B cell (primary cell): Measurements from ENCODE around the gene GPR152. TPM values are rescaled to one million over a fixed set of nuclear protein-coding genes. Genes with fewer than 3 reads are reported as not detected.

Experiments
- ATAC-seq: fragments of 200-7000 bp; cut with Tn5 transposase; one replicate; pipeline ENCODE4 v1.10.0; 2021; ENCODE audit warnings: low read depth, mild to moderate bottlenecking, moderate number of reproducible peaks, moderate library complexity
- CTCF ChIA-PET: fragments of 350-600 bp; sonication (Branson Sonifier 250); formaldehyde crosslinking; loops from one replicate; lab custom pipeline; 2021; ENCODE audit warnings: antibody characterized with exemption, inconsistent platforms; lab: Charles Lee
- POLR2A ChIA-PET: fragments of 350-600 bp; sonication (Branson Sonifier 250); formaldehyde crosslinking; loops from one replicate; lab custom pipeline; 2021; ENCODE audit warnings: antibody characterized with exemption; lab: Charles Lee
- DNase-seq: peaks from one replicate; pipeline ENCODE4 v3.0.0; 2013
- H2AFZ ChIP-seq: 2 replicates; pipeline ENCODE4 v1.6.1; 2012; ENCODE audit warnings: mild to moderate bottlenecking, low read depth, low read length; ENCODE audit not compliant: insufficient read depth, poor library complexity, severe bottlenecking
- H3K27ac ChIP-seq, 2 donors: 1 replicate in 1 of 2; 2 replicates in 1 of 2; pipeline ENCODE4 v1.5.1; 2012 to 2013; ENCODE audit warnings: low read length in 2 of 2, mild to moderate bottlenecking in 2 of 2, moderate library complexity in 1 of 2
- H3K27me3 ChIP-seq, 4 experiments: fragments of 200-600 bp in 1 of 4; sonication (generic) in 1 of 4; replicated peaks in 1 of 4; 1 replicate in 2 of 4; 2 replicates in 2 of 4; pipeline versions ENCODE4 v1.6.1 to v1.7.0; 2013 to 2016; ENCODE audit warnings: low read length in 3 of 4, mild to moderate bottlenecking in 2 of 4, mixed read lengths in 1 of 4, moderate library complexity in 1 of 4; ENCODE audit not compliant: insufficient read depth in 4 of 4, control insufficient read depth in 3 of 4; ENCODE audit errors: control extremely low read depth in 1 of 4
- H3K36me3 ChIP-seq, 2 experiments: replicated peaks in 1 of 2; 1 replicate in 1 of 2; 2 replicates in 1 of 2; pipeline versions ENCODE4 v1.6.1 to v1.7.1; 2013; ENCODE audit warnings: low read length in 1 of 2; ENCODE audit not compliant: insufficient read depth in 2 of 2, control insufficient read depth in 1 of 2; ENCODE audit errors: control extremely low read depth in 1 of 2, extremely low read depth in 1 of 2
- H3K4me1 ChIP-seq, 2 donors: fragments of 200-600 bp in 1 of 2; sonication (generic) in 1 of 2; 1 replicate in 1 of 2; 2 replicates in 1 of 2; pipeline versions ENCODE4 v1.5.1 to v1.6.1; 2013 to 2017; ENCODE audit warnings: low read length in 2 of 2; ENCODE audit not compliant: control insufficient read depth in 2 of 2, insufficient read depth in 2 of 2
- H3K4me2 ChIP-seq: replicated peaks from 2 replicates; pipeline ENCODE3; 2012; ENCODE audit warnings: mild to moderate bottlenecking, low read depth, low read length; ENCODE audit not compliant: poor library complexity, severe bottlenecking
- H3K4me3 ChIP-seq, 5 experiments: fragments of 200-600 bp in 1 of 5; sonication (generic) in 1 of 5; 1 replicate in 3 of 5; 2 replicates in 2 of 5; pipeline versions ENCODE4 v1.5.1 to v1.7.0; 2011 to 2016; ENCODE audit warnings: low read length in 4 of 5, mild to moderate bottlenecking in 4 of 5, low read depth in 2 of 5, control low read depth in 1 of 5, moderate library complexity in 1 of 5; ENCODE audit not compliant: insufficient read depth in 1 of 5; ENCODE audit errors: control extremely low read depth in 1 of 5, extremely low read depth in 1 of 5
- H3K79me2 ChIP-seq: fragments of 200-600 bp; sonication (generic); one replicate; pipeline ENCODE4 v1.6.0; 2016; ENCODE audit warnings: low read length; ENCODE audit not compliant: control insufficient read depth, insufficient read depth
- H3K9ac ChIP-seq: fragments of 200-600 bp; sonication (generic); 2 replicates; pipeline ENCODE4 v1.6.1; 2017; ENCODE audit warnings: mild to moderate bottlenecking, low read length, moderate library complexity
- H3K9me3 ChIP-seq, 3 donors: one replicate each; pipeline versions ENCODE4 v1.6.1 to v1.7.1; 2013; ENCODE audit warnings: low read length in 2 of 3; ENCODE audit not compliant: control insufficient read depth in 2 of 3, insufficient read depth in 1 of 3; ENCODE audit errors: control extremely low read depth in 1 of 3
- H4K20me1 ChIP-seq: 2 replicates; pipeline ENCODE4 v1.6.0; 2012; ENCODE audit warnings: mild to moderate bottlenecking, low read length; ENCODE audit not compliant: insufficient read depth, control insufficient read depth, poor library complexity, severe bottlenecking
- H3K27ac Mint-ChIP-seq: one replicate; pipeline ENCODE4 v1.8.0; 2021; ENCODE audit warnings: mixed read lengths
- H3K27me3 Mint-ChIP-seq: one replicate; pipeline ENCODE4 v1.8.0; 2021; ENCODE audit warnings: mixed read lengths
- H3K4me1 Mint-ChIP-seq: one replicate; pipeline ENCODE4 v1.8.0; 2021; ENCODE audit warnings: mixed read lengths
- H3K4me3 Mint-ChIP-seq: one replicate; pipeline ENCODE4 v1.8.0; 2021; ENCODE audit warnings: mixed read lengths
- H3K9me3 Mint-ChIP-seq: one replicate; pipeline ENCODE4 v1.8.0; 2022; ENCODE audit warnings: mixed read lengths; ENCODE audit not compliant: insufficient read depth
- CTCF ChIP-seq: fragments of 200-600 bp; IDR thresholded peaks from one replicate; pipeline ENCODE4 v1.8.0; 2022; ENCODE audit warnings: antibody characterized with exemption, mild to moderate bottlenecking
- EZH2 ChIP-seq: IDR thresholded peaks from 2 replicates; pipeline ENCODE4 v1.6.1; 2012; ENCODE audit warnings: borderline replicate concordance, low read depth, mild to moderate bottlenecking, moderate library complexity, low read length; ENCODE audit not compliant: insufficient read depth, poor library complexity, severe bottlenecking
- WGBS: methylation state at CpG from one replicate; pipeline ENCODE4 v1.1.5; 2013; ENCODE audit warnings: missing lambda C conversion rate; ENCODE audit not compliant: insufficient coverage; 5-methylcytosine and 5-hydroxymethylcytosine counted together
- intact Hi-C: fragments of 100-400 bp; cut with micrococcal nuclease; formaldehyde crosslinking; loops from one replicate; pipeline ENCODE4 v1.10.0; 2022
- polyA plus RNA-seq: library from polyadenylated mRNA; depleted of rRNA; stranded (reverse); fragments of >200 nt; gene quantifications from 2 replicates; pipeline ENCODE4 v1.2.3, GENCODE V29; 2012
- total RNA-seq, 2 donors: library from RNA; stranded (reverse); fragments of 120-200 nt in 1 of 2; gene quantifications; 1 replicate in 1 of 2; 2 replicates in 1 of 2; pipeline versions ENCODE4 v1.2.3 to v1.2.4, GENCODE V29; 2013 to 2022

GPR152 gene
- total and polyA plus RNA-seq, 2 donors (not counting 1 experiment from before 2014, with no cell fraction given), result 0.24 TPM; not detected in 1

- WGBS, result under 1% methylated on average over 97 of the region's 97 CpGs
- Histone ChIP-seq H3K27ac (peak overlapping the region; percentile 43 to 71), H3K4me3 (peak overlapping the region in 4 of 5 experiments; percentile 32 to 63 (median 53)), H3K4me2 (peak overlapping the region; percentile 95), H3K9me3 (no peaks in the 10 kb centered on the region), H3K79me2 (peaks cover 20% of the 10 kb centered on the region), H3K36me3 (no peaks in the 10 kb centered on the region), H4K20me1 (no peaks in the 10 kb centered on the region), H3K27me3 (no peaks in the 10 kb centered on the region), H2AFZ (peak overlapping the region; percentile 51), H3K9ac (peak overlapping the region; percentile 68), H3K4me1 (peaks cover 49 to 54% of the 10 kb centered on the region in 2 donors)
- Mint-ChIP-seq H3K4me1 (peaks cover 50% of the 10 kb centered on the region), H3K9me3 (no peaks in the 10 kb centered on the region), H3K4me3 (peak overlapping the region; percentile 83), H3K27ac (peak overlapping the region; percentile 91), H3K27me3 (no peaks in the 10 kb centered on the region)
- POLR2A ChIA-PET, result interaction anchor here (0.8 to 10.7 kb wide), 14 partner anchors 9 to 70 kb away, joined by 3 to 195 read pairs (median 17); partner anchors contain the start of genes PPP1CA, PTPRCAP, RAD9A and RPS6KB2
- intact Hi-C loops, result loop anchor here (1.0 to 2.0 kb wide), 4 partner anchors 16 to 48 kb away; partner anchors contain the start of genes PTPRCAP and TMEM134
- DNase-seq (peak; percentile 98), ATAC-seq (peak; percentile 85)
- CTCF ChIA-PET, result interaction anchor here (0.8 to 10.4 kb wide), 12 partner anchors 7 to 50 kb away, joined by 3 to 121 read pairs (median 4); partner anchors contain the start of genes PPP1CA, PTPRCAP, RAD9A and RPS6KB2
- TF ChIP-seq EZH2, result no peak
- no peak for TF ChIP-seq CTCF
These were observed 31.7 kb downstream of the GPR152 start for GRCh38 chr11:67420646-67421429.
